Activated CD4-positive, alpha-beta T cell treated with anti-CD3 and anti-CD28 coated beads, Interleukin-2, amount 50 U/mL, for 48 hours (primary cell): ENCODE data around the gene PLPPR4.

Experiments
- DNase-seq, 2 experiments: peaks; one replicate each; pipeline ENCODE4 v3.0.0-alpha.2; 2020

PLPPR4 gene

GRCh38 chr1:99352821-99353220 is 88.5 kb downstream of the PLPPR4 start:
- DNase-seq, result no peak

- DNase-seq, result no peak
These were observed 94.5 kb downstream of the PLPPR4 start for GRCh38 chr1:99358770-99359169.
